Forelimb muscle (tissue), 1 donor: Measurements from ENCODE around the gene PRKAR1B. TPM values are rescaled to one million over a fixed set of nuclear protein-coding genes. Genes with fewer than 3 reads are reported as not detected.

ENCODE experiments used
- DNase-seq: peaks from one replicate; pipeline ENCODE4 v3.0.0-alpha.2; 2013; ENCODE audit warnings: low read depth
- polyA plus RNA-seq: library from polyadenylated mRNA; unstranded; fragments of 120-200 nt; gene quantifications from one replicate; pipeline ENCODE4 v1.2.1, GENCODE V29; 2013; ENCODE audit not compliant: insufficient read length

PRKAR1B gene
- polyA plus RNA-seq, 1 donor, result 28.8 TPM

GRCh38 chr7:693280-693679 is 33.8 kb downstream of the PRKAR1B start:
- DNase-seq, result no peak

- no peak for DNase-seq
These were observed 35.6 kb downstream of the PRKAR1B start for GRCh38 chr7:691361-692045.

- no peak for DNase-seq
These were observed 36.4 kb downstream of the PRKAR1B start for GRCh38 chr7:690478-691360.

- no peak for DNase-seq
These were observed 41.5 kb downstream of the PRKAR1B start for GRCh38 chr7:685540-685939.

- DNase-seq, result no peak
These were observed 42.7 kb downstream of the PRKAR1B start for GRCh38 chr7:684416-684815.

- DNase-seq, result no peak
These were observed 43.4 kb downstream of the PRKAR1B start for GRCh38 chr7:683526-684205.

- no peak for DNase-seq
These were observed 44.3 kb downstream of the PRKAR1B start for GRCh38 chr7:682810-683209.

- no peak for DNase-seq
These were observed 45.4 kb downstream of the PRKAR1B start for GRCh38 chr7:681551-682307.

GRCh38 chr7:680411-681127 is 46.5 kb downstream of the PRKAR1B start:
- no peak for DNase-seq

GRCh38 chr7:676972-677385 is 50.1 kb downstream of the PRKAR1B start:
- no peak for DNase-seq

- DNase-seq, result no peak
These were observed 50.7 kb downstream of the PRKAR1B start for GRCh38 chr7:676246-676971.

GRCh38 chr7:674454-675410 is 52.3 kb downstream of the PRKAR1B start:
- DNase-seq, result no peak

- DNase-seq, result no peak
These were observed 53.2 kb downstream of the PRKAR1B start for GRCh38 chr7:673681-674453.

GRCh38 chr7:672891-673290 is 54.2 kb downstream of the PRKAR1B start:
- no peak for DNase-seq

- no peak for DNase-seq
These were observed 55.6 kb downstream of the PRKAR1B start for GRCh38 chr7:671415-672042.

GRCh38 chr7:670501-671390 is 56.3 kb downstream of the PRKAR1B start:
- no peak for DNase-seq

- DNase-seq, result no peak
These were observed 58.1 kb downstream of the PRKAR1B start for GRCh38 chr7:668958-669357.
